H9 (cell line): ENCODE data around the gene RAB11FIP4. TPM values are rescaled to one million over a fixed set of nuclear protein-coding genes. Genes with fewer than 3 reads are reported as not detected.

Experiments
- DNase-seq: peaks from one replicate; pipeline ENCODE4 v3.0.0-alpha.2; 2017
- H2AFZ ChIP-seq: one replicate; pipeline ENCODE4 v1.6.1; 2013; ENCODE audit warnings: mild to moderate bottlenecking, low read length, control low read depth, moderate library complexity
- H2AK5ac ChIP-seq: 2 replicates; pipeline ENCODE4 v1.6.1; 2013; ENCODE audit warnings: low read length, control low read depth, mixed read lengths; ENCODE audit not compliant: insufficient read length
- H2BK120ac ChIP-seq: one replicate; pipeline ENCODE4 v1.6.1; 2013; ENCODE audit warnings: low read depth, mild to moderate bottlenecking, low read length, control low read depth, inconsistent platforms; ENCODE audit not compliant: poor library complexity, severe bottlenecking
- H2BK12ac ChIP-seq: 2 replicates; pipeline ENCODE4 v1.6.1; 2013; ENCODE audit warnings: low read length, control low read depth, mixed read lengths, low read depth; ENCODE audit not compliant: insufficient read length
- H2BK15ac ChIP-seq: 2 replicates; pipeline ENCODE4 v1.6.1; 2013; ENCODE audit warnings: low read depth, low read length, control low read depth
- H2BK20ac ChIP-seq: one replicate; pipeline ENCODE4 v1.6.1; 2013; ENCODE audit warnings: low read depth, mild to moderate bottlenecking, low read length, control low read depth, inconsistent platforms; ENCODE audit not compliant: poor library complexity, severe bottlenecking
- H2BK5ac ChIP-seq: 2 replicates; pipeline ENCODE4 v1.6.1; 2013; ENCODE audit warnings: low read length, control low read depth, mixed read lengths; ENCODE audit not compliant: insufficient read length
- H3K14ac ChIP-seq: 2 replicates; pipeline ENCODE4 v1.6.1; 2013; ENCODE audit warnings: low read length, control low read depth; ENCODE audit not compliant: insufficient read depth
- H3K18ac ChIP-seq: 2 replicates; pipeline ENCODE4 v1.6.1; 2013; ENCODE audit warnings: low read depth, mild to moderate bottlenecking, mixed read lengths, low read length, control low read depth; ENCODE audit not compliant: insufficient read length
- H3K23ac ChIP-seq: 2 replicates; pipeline ENCODE4 v1.6.1; 2013; ENCODE audit warnings: low read length, control low read depth, mixed read lengths, low read depth; ENCODE audit not compliant: insufficient read length
- H3K23me2 ChIP-seq: 2 replicates; pipeline ENCODE4 v1.6.1; 2013; ENCODE audit warnings: low read depth, mild to moderate bottlenecking, mixed read lengths, low read length, control low read depth; ENCODE audit not compliant: insufficient read length, poor library complexity, severe bottlenecking
- H3K27ac ChIP-seq: 2 replicates; pipeline ENCODE4 v1.5.1; 2013; ENCODE audit warnings: low read length, control low read depth, mixed read lengths, low read depth; ENCODE audit not compliant: insufficient read length
- H3K27me3 ChIP-seq: 2 replicates; pipeline ENCODE4 v1.6.1; 2013; ENCODE audit warnings: low read length, control low read depth, inconsistent platforms; ENCODE audit not compliant: insufficient read depth
- H3K4ac ChIP-seq: 2 replicates; pipeline ENCODE4 v1.6.1; 2013; ENCODE audit warnings: low read depth, mild to moderate bottlenecking, control low read depth, inconsistent platforms, low read length, moderate library complexity
- H3K4me1 ChIP-seq: 2 replicates; pipeline ENCODE4 v1.6.1; 2013; ENCODE audit warnings: low read length, control low read depth, inconsistent platforms; ENCODE audit not compliant: insufficient read depth
- H3K4me2 ChIP-seq: 2 replicates; pipeline ENCODE4 v1.6.1; 2013; ENCODE audit warnings: low read length, control low read depth, mixed read lengths; ENCODE audit not compliant: insufficient read length, insufficient read depth
- H3K56ac ChIP-seq: 2 replicates; pipeline ENCODE4 v1.6.1; 2013; ENCODE audit warnings: low read depth, mild to moderate bottlenecking, mixed read lengths, low read length, control low read depth; ENCODE audit not compliant: insufficient read length
- H3K79me1 ChIP-seq: 2 replicates; pipeline ENCODE4 v1.6.1; 2013; ENCODE audit warnings: low read depth, mild to moderate bottlenecking, moderate library complexity, low read length, control low read depth, inconsistent platforms; ENCODE audit not compliant: insufficient read depth, poor library complexity, severe bottlenecking
- H3K79me2 ChIP-seq: 2 replicates; pipeline ENCODE4 v1.6.1; 2013; ENCODE audit warnings: low read length, control low read depth, inconsistent platforms; ENCODE audit not compliant: insufficient read depth
- H3K9ac ChIP-seq: 2 replicates; pipeline ENCODE4 v1.6.1; 2013; ENCODE audit warnings: low read length, control low read depth, mixed read lengths; ENCODE audit not compliant: insufficient read length; ENCODE audit errors: extremely low read depth
- H3K9me3 ChIP-seq: one replicate; pipeline ENCODE4 v1.6.1; 2013; ENCODE audit warnings: low read depth, low read length, inconsistent platforms; ENCODE audit not compliant: control insufficient read depth
- H3T11ph ChIP-seq: one replicate; pipeline ENCODE4 v1.6.1; 2013; ENCODE audit warnings: mild to moderate bottlenecking, low read length, control low read depth, inconsistent platforms
- H4K20me1 ChIP-seq: one replicate; pipeline ENCODE4 v1.6.1; 2013; ENCODE audit not compliant: control insufficient read depth, insufficient read length, insufficient read depth
- H4K5ac ChIP-seq: 2 replicates; pipeline ENCODE4 v1.6.1; 2013; ENCODE audit warnings: low read depth, mild to moderate bottlenecking, mixed read lengths, low read length, control low read depth; ENCODE audit not compliant: insufficient read length
- H4K8ac ChIP-seq: replicated peaks from 2 replicates; pipeline ENCODE4 v1.6.1; 2013; ENCODE audit warnings: low read length, control low read depth, mixed read lengths, low read depth; ENCODE audit not compliant: insufficient read length
- H4K91ac ChIP-seq: 2 replicates; pipeline ENCODE4 v1.6.1; 2013; ENCODE audit warnings: low read depth, mild to moderate bottlenecking, moderate library complexity, mixed read lengths, low read length, control low read depth; ENCODE audit not compliant: insufficient read length
- H3K27ac Mint-ChIP-seq, 3 experiments: 2 replicates in 2 of 3; 3 replicates in 1 of 3; pipeline ENCODE4 v1.8.0; 2020 to 2021; ENCODE audit warnings: mixed read lengths in 3 of 3, mild to moderate bottlenecking in 1 of 3, moderate library complexity in 1 of 3
- H3K27me3 Mint-ChIP-seq: 2 replicates; pipeline ENCODE4 v1.8.0; 2021; ENCODE audit warnings: low read depth, mild to moderate bottlenecking, moderate library complexity, mixed read lengths
- H3K36me3 Mint-ChIP-seq, 3 experiments: 2 replicates in 2 of 3; 3 replicates in 1 of 3; pipeline ENCODE4 v1.8.0; 2020 to 2021; ENCODE audit warnings: low read depth in 3 of 3, mixed read lengths in 3 of 3; ENCODE audit not compliant: insufficient read depth in 1 of 3
- H3K4me1 Mint-ChIP-seq, 2 experiments: 2 replicates each; pipeline ENCODE4 v1.8.0; 2020; ENCODE audit warnings: mixed read lengths in 2 of 2
- H3K4me3 Mint-ChIP-seq, 2 experiments: 2 replicates in 1 of 2; 3 replicates in 1 of 2; pipeline ENCODE4 v1.8.0; 2020 to 2021; ENCODE audit warnings: mild to moderate bottlenecking in 2 of 2, mixed read lengths in 2 of 2, moderate library complexity in 1 of 2
- H3K9me3 Mint-ChIP-seq, 2 experiments: 2 replicates in 1 of 2; 3 replicates in 1 of 2; pipeline ENCODE4 v1.8.0; 2020; ENCODE audit warnings: mild to moderate bottlenecking in 2 of 2, mixed read lengths in 2 of 2, moderate library complexity in 1 of 2
- WGBS: extraction: QIAGEN DNeasy Blood & Tissue Kit; methylation state at CpG from one replicate; pipeline ENCODE4 v1.1.7; 2013; ENCODE audit warnings: missing lambda C conversion rate, low lambda C conversion rate, mixed read lengths; ENCODE audit not compliant: insufficient read length; ENCODE audit errors: extremely low coverage; 5-methylcytosine and 5-hydroxymethylcytosine counted together
- total RNA-seq: library from RNA; stranded (reverse); gene quantifications from 2 replicates; pipeline ENCODE4 v1.2.1, GENCODE V29; 2021
- TF ChIP-seq, protein P1 (sequence below): fragments of 200-600 bp; sonication (generic); conservative IDR thresholded peaks from 3 replicates; pipeline ENCODE4 v1.8.0; 2021; ENCODE audit warnings: antibody characterized with exemption, mild to moderate bottlenecking

The RAB11FIP4 gene
- total RNA-seq, 1 experiment from 2014 or later = 25.7 TPM

DNA sequence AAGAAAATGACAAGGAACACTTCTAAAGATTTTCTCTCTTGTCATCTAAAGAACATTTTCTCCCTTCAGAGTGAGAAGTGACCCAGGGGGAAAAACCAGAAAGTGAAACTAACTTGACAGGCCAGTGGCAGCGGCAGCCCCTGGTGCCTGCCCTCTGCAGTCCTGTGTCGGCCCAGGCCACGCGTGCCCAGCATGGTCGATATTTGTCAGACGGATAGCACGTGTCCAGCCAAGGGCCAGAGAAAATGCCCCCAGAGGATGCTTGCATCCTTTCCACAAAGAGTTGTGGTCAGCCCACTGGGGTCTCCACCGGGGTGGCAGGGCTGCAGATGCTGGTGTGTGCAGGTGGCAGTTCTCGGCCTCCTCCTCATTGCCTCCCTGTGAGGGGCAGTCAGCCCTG lies 176.6 kb downstream of the RAB11FIP4 start:
- H3K4me1 Mint-ChIP-seq = peaks cover 14 to 24% of the 10 kb centered on the region in 2 experiments
- H3K9me3 ChIP-seq = no peaks in the 10 kb centered on the region
- TF ChIP-seq, protein P1, sequence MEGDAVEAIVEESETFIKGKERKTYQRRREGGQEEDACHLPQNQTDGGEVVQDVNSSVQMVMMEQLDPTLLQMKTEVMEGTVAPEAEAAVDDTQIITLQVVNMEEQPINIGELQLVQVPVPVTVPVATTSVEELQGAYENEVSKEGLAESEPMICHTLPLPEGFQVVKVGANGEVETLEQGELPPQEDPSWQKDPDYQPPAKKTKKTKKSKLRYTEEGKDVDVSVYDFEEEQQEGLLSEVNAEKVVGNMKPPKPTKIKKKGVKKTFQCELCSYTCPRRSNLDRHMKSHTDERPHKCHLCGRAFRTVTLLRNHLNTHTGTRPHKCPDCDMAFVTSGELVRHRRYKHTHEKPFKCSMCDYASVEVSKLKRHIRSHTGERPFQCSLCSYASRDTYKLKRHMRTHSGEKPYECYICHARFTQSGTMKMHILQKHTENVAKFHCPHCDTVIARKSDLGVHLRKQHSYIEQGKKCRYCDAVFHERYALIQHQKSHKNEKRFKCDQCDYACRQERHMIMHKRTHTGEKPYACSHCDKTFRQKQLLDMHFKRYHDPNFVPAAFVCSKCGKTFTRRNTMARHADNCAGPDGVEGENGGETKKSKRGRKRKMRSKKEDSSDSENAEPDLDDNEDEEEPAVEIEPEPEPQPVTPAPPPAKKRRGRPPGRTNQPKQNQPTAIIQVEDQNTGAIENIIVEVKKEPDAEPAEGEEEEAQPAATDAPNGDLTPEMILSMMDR = no peak
- no peaks in the 10 kb centered on the region for H3K9me3 Mint-ChIP-seq
- H2BK5ac ChIP-seq = no peak overlapping the region
- H3K36me3 Mint-ChIP-seq = no peaks in the 10 kb centered on the region; a peak in 1 of 7 replicates
- H3K23ac ChIP-seq = no peak overlapping the region
- H2BK15ac ChIP-seq = no peak overlapping the region
- H3K4me3 Mint-ChIP-seq = no peak overlapping the region
- H3K4ac ChIP-seq = no peak overlapping the region
- H3K14ac ChIP-seq = no peak overlapping the region; the same call in 1 of the 2 replicates
- H3K4me1 ChIP-seq = no peaks in the 10 kb centered on the region; the same call in 1 of the 2 replicates
- no peak overlapping the region for H4K5ac ChIP-seq
- no peak overlapping the region for H3K27ac ChIP-seq
- H2BK12ac ChIP-seq = no peak overlapping the region
- no peaks in the 10 kb centered on the region; the same call in 1 of the 2 replicates for H3K27me3 Mint-ChIP-seq
- H3K27me3 ChIP-seq = no peaks in the 10 kb centered on the region
- H3K79me1 ChIP-seq = no peaks in the 10 kb centered on the region
- no peak overlapping the region for H2BK20ac ChIP-seq
- H3K56ac ChIP-seq = no peak overlapping the region
- no peak overlapping the region for H2AK5ac ChIP-seq
- no peak for DNase-seq
- no peaks in the 10 kb centered on the region for H3K23me2 ChIP-seq
- no peak overlapping the region for H3K9ac ChIP-seq
- no peaks in the 10 kb centered on the region for H4K20me1 ChIP-seq
- no peak overlapping the region for H4K8ac ChIP-seq
- no peak overlapping the region for H3K18ac ChIP-seq
- no peak overlapping the region for H2AFZ ChIP-seq
- H3K27ac Mint-ChIP-seq = no peak overlapping the region
- no CpG with 5 or more reads among the region's 9 CpGs for WGBS
- H3K4me2 ChIP-seq = no peak overlapping the region
- no peak overlapping the region for H3T11ph ChIP-seq
- H4K91ac ChIP-seq = no peak overlapping the region
- no peak overlapping the region for H2BK120ac ChIP-seq
- no peaks in the 10 kb centered on the region; the same call in 1 of the 2 replicates for H3K79me2 ChIP-seq
